NCI-H1930 (cell line): Measurements from ENCODE around the gene RAB3C.
"Not testable (repeated sequence)": the region's sequence is repeated elsewhere in the genome, so short reads cannot be mapped to it uniquely, and the experiment has no call there.

Experiments
- DNase-seq, 2 experiments: peaks; one replicate each; lab custom pipeline; 2025; lab: John Stamatoyannopoulos, UW

RAB3C gene

GRCh38 chr5:58582803-58583491 is at the start of gene RAB3C:
TSS of gene RAB3C (plus strand) at chr5:58583075. CDS start at chr5:58583209, 134 bp downstream.
- peak; percentile 87 to 88 for DNase-seq

- DNase-seq, result not testable (repeated sequence)
Measured at GRCh38 chr5:58541935-58542334, 40.9 kb upstream of the RAB3C start.

- DNase-seq, result no peak
Measured at GRCh38 chr5:58542709-58543108, 40.2 kb upstream of the RAB3C start.

GRCh38 chr5:58543723-58544122 is 39.2 kb upstream of the RAB3C start:
- DNase-seq, result no peak

GRCh38 chr5:58544195-58544594 is 38.7 kb upstream of the RAB3C start:
- DNase-seq, result no peak

GRCh38 chr5:58544926-58545325 is 37.9 kb upstream of the RAB3C start:
- DNase-seq, result no peak

GRCh38 chr5:58545912-58546311 is 37.0 kb upstream of the RAB3C start:
- DNase-seq, result no peak

- no peak for DNase-seq
Measured at GRCh38 chr5:58548068-58548467, 34.8 kb upstream of the RAB3C start.

- no peak for DNase-seq
Measured at GRCh38 chr5:58551492-58551891, 31.4 kb upstream of the RAB3C start.

- DNase-seq, result not testable (repeated sequence)
Measured at GRCh38 chr5:58557665-58558338, 25.1 kb upstream of the RAB3C start.

GRCh38 chr5:58563016-58563700 is 19.7 kb upstream of the RAB3C start:
- not testable (repeated sequence) for DNase-seq

GRCh38 chr5:58564043-58564832 is 18.6 kb upstream of the RAB3C start:
- DNase-seq, result not testable (repeated sequence)

GRCh38 chr5:58565033-58565432 is 17.8 kb upstream of the RAB3C start:
- DNase-seq, result no peak

- DNase-seq, result no peak
Measured at GRCh38 chr5:58571501-58571900, 11.4 kb upstream of the RAB3C start.

GRCh38 chr5:58572973-58573372 is 9.9 kb upstream of the RAB3C start:
- DNase-seq, result not testable (repeated sequence)

- no peak for DNase-seq
Measured at GRCh38 chr5:58579781-58580180, 3.1 kb upstream of the RAB3C start.

GRCh38 chr5:58582019-58582802 is 664 bp upstream of the RAB3C start:
- peak in 1 of 2 experiments; percentile 18 for DNase-seq

GRCh38 chr5:58595952-58596351 is 13.1 kb downstream of the RAB3C start:
- DNase-seq, result no peak

- DNase-seq, result no peak
Measured at GRCh38 chr5:58598440-58598839, 15.6 kb downstream of the RAB3C start.

- no peak for DNase-seq
Measured at GRCh38 chr5:58599217-58599616, 16.3 kb downstream of the RAB3C start.

GRCh38 chr5:58600613-58601012 is 17.7 kb downstream of the RAB3C start:
- DNase-seq, result not testable (repeated sequence)
